ENCODE measurements around the gene SMARCC2. TPM values are rescaled to one million over a fixed set of nuclear protein-coding genes. Genes with fewer than 3 reads are reported as not detected.
A peak's percentile ranks its signal among the peaks of the same experiment; 100 is the strongest.

SMARCC2 gene
- 27.6 TPM for total RNA-seq

DNA sequence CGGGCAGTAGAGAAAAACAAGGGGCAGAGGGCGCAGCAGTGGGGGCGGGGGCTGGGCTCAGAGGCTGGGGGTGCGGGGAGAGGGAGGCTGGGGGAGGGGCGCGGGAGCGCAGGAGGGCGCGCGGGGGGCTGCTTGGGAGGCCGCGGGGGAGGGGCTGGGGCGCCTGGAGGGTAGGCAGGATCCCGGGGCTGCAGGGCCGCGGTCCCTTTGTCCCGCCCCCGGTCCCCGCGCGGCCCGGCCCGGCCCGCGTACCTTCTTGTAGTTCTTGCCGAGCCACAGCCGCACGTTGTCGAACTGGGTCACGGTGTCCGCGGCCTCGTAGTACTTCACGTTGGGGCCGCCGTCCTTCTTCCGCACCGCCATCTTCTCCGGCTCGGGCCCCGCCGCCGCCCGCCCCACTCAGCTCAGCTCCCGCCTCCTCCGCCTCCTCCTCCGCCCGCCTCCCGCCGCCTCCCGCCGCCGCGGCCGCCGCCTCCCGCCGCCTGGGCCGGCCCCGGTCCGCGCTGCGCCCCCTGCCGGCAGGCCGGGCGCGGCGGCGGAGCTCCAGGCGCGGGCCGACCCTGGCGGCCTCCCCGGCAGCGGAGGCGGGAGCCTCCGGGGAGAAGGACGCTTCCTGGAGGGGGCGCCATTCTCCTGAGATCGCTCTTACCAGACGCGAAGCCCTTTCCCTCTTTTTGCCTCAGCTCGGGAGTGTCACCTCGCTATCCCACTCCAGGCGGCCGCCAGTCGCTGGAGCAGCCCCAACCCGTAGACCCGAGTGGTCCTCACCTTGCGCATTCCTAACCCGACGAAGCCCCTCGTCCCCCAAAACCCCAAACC is at the start of gene SMARCC2:
Gene SMARCC2, minus strand, starts transcription at position 385 of the 819 bp plus-strand sequence. Its CDS starts 22 bp downstream, at position 363.
- DNase-seq (ENCODE audit: low spot score) (peak; percentile 88), ATAC-seq (peak; percentile 91)

DNA sequence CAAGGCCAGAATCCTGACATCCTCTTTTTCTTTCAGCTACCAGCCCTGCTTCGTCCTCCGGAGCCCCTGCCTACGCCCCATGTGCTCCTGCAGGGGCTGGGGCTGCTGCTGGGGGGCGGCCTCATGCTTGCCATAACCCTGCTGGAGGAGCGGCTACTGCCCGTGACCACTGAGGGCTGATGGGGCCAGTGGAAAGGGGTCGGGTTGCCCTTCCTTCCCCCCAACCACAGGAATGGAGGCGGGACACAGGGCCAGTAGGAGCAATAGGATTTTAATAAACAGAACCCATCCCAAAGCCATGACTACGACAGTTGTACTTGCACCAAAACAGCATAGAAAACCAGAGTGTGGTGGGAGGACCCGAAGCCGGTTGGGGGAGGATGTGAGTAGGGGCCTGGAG is 48.3 kb upstream of the SMARCC2 start:
- no peak for ATAC-seq
- DNase-seq (ENCODE audit: low spot score) = no peak

DNA sequence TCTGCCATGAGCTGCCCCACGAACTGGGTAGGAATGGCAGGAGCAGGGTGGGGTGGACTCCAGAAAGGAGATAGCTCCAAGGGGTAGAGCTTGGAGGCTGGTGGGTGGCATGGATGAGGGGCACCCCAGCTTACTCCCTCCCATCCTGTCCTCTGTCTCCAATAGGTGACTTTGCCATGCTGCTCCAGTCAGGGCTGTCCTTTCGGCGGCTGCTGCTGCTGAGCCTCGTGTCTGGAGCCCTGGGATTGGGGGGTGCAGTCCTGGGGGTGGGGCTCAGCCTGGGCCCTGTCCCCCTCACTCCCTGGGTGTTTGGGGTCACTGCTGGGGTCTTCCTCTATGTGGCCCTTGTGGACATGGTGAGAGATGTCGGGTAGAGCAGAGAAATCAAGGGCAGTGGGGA is 47.7 kb upstream of the SMARCC2 start:
- DNase-seq (ENCODE audit: low spot score) (no peak), ATAC-seq (no peak)

DNA sequence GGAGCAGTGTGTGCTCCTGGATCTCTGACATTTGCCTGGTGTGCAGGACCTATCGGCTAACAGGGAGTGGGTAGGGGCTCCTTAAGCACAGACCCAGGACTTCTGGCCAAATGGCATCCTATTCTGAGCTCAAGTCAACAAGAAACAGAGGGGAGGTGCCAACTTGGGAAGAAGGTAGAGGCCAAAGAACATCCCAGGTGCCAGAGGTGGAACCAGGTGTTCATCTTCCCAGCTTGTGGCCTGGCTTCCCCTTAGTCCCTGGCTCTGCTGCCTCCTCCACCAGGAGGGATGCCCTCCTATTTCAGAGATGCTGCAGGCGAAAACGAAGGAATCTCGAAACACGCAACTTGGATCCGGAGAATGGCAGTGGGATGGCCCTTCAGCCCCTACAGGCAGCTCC is 46.8 kb upstream of the SMARCC2 start:
- no peak for ATAC-seq
- no peak for DNase-seq (ENCODE audit: low spot score)

DNA sequence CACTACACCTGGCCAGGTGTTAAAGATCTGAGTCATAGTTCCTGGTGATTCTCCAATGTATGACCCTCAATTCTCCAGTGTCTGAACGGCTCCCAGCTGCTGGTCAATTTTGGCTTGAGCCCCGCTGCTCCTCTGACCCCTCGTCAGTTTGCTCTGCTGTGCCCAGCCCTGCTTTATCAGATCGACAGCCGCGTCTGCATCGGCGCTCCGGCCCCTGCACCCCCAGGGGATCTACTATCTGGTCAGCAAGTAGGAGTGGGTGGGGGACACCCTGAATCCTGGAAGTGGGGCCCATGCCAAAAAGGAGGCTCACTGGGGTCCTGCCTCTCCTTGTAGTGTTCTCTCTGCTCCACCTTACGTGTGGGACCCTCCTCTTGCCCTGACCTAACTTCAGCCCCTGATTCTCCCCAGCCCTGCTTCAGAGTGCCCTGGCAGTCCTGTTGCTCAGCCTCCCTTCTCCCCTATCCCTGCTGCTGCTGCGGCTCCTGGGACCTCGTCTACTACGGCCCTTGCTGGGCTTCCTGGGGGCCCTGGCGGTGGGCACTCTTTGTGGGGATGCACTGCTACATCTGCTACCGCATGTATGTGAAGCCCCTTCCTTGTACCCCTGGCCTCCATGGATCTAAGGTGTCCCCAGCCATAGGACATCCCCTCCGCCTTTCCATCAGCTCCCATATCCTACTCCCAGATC is 45.6 kb upstream of the SMARCC2 start:
- ATAC-seq (peak; percentile 3), DNase-seq (ENCODE audit: low spot score) (no peak)

DNA sequence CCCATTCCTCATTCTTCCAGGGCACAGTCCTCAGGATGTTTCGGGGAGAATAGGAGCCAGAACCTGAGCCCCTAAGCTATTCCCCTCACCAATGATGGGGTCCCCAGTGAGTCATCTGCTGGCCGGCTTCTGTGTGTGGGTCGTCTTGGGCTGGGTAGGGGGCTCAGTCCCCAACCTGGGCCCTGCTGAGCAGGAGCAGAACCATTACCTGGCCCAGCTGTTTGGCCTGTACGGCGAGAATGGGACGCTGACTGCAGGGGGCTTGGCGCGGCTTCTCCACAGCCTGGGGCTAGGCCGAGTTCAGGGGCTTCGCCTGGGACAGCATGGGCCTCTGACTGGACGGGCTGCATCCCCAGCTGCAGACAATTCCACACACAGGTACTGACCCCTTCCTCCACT is 41.9 kb upstream of the SMARCC2 start:
- no peak for DNase-seq (ENCODE audit: low spot score)
- ATAC-seq = no peak

DNA sequence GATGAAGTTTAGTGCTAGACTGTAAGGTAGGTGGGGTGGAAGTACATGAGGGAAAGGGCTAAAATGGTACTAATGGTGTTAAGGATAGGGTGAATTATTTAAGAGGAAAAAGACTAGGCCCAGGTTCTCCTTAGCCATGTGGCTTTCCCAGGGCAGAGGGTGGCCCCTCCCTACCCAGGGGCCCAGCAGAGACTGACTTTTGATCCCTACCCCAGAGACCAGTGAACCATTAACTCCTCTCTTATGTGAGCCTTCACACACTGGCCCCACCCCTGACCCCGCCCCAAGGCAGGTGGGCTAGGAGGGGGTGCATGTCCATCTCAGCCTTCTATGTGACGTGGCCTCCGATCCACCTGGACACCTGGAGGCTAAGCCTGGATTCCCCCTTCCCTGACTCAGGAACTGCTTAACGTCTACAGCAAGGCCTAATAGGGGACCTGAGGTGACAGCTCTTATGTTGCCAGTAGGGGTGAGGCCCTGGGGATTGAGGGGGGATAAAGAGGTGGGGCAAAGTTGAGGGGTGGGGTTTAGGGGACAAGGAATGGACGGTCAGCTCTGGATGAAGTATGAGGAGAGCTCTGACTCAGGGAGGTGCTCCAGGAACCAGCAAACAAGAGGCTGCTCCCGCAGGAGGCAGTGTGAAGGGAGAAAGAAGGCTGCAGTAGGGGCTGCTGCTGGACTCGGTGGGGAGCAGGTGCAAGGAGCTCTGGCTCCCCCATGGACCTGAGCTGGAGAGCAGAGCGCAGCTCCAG is 41.3 kb upstream of the SMARCC2 start:
- DNase-seq (ENCODE audit: low spot score) (peak; percentile 89), ATAC-seq (peak; percentile 95)

DNA sequence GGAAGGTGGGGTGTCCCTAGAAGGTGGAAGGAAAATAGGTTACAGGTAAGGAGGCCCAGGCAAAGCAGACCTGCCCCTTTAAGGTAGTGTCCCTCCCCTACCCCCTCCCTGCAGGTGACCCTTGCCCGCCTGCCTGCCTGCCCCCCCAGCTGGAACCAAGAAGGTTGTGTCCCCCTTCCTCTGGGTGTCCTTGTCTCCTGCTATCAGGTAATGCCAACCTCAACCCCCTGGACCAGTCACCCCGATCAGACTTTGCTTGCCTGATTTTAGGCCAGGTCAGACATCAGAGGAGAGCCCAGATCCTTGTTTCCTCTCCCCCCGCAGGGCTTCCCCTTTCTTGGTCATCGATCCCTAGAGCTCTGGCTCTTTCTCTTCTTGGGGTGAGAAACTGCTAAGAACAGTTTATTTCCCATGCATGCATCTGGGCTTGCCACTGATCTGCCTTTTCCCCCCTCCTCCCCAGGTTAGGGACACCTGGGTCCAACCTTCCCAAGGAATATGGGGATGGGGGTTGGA is 40.7 kb upstream of the SMARCC2 start, which contains the start of gene SLC39A5:
Gene SLC39A5, plus strand, starts transcription at position 136 of the 516 bp plus-strand sequence. CDS start 1,224 bp downstream, outside the sequence.
- ATAC-seq (peak; percentile 68), DNase-seq (ENCODE audit: low spot score) (no peak)

DNA sequence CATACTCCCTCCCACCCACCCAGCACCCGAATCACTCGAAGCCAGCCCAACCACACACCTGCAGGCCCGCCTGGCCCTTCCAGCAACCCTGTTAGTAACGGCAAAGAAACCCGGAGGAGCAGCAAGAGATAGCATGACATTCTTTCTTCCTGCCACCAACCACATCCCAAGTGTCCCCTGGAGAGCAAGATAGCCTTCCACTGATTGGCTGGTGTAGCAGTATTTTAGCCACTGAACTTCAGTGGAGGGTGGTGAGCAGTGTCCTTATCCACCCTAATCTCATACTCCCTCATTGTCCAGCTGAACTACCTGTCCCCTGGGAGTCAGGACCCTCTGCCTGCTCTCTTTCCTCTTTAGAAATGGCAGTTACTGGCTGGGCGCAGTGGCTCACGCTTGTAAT is 39.8 kb upstream of the SMARCC2 start:
- no peak for ATAC-seq
- DNase-seq (ENCODE audit: low spot score) = no peak

DNA sequence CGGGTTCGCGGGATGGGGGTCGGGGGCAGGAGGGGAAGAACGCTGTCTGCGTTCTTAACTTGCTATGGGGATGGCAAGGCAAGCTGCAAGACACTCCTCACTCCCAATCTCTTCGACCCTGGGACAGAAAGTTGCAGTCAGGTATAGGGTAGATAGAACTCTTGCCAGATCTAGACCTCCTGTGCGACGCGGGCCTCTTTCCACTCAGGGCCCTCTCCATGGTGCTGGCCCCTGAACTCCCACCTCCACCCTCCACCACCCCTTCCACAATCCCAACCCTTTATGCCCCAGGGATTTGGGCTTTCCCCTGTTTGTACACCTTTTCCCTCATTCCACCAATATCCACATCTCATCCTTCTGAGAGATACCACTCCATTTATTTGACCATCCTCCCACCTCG is 35.7 kb upstream of the SMARCC2 start:
- ATAC-seq (no peak), DNase-seq (ENCODE audit: low spot score) (no peak)

DNA sequence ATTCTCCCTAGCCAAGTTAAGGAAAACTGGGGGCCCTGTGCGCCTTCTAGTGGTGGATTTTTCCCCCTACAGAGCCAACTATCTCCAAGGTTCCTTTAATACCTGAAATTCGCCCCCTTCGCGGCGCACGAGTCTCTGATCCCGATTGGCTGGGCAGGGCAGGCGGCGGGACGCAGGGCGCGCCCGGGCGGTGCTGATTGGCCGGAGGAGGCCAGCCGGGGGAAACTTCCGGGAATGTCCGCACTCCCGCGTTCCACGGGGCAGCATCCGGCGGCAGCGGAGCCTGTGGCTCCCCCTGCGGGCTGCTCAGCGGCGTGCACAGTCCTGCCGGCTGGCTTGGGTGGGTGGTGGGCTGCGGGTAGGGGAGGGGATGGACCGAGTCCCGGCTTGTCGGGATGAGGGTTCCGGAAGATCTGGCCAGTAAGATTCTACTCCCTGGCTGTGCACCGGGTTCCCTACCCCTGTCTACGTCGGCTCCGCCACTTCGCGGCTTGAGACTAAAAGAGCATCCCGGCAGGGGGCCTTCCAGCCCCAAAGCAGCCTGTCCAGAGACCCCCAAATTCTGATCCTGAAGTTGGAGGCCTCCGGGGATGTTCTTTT is 34.9 kb upstream of the SMARCC2 start, which contains the start of gene NABP2:
Gene NABP2, plus strand, starts transcription at position 241 of the 600 bp plus-strand sequence. CDS start 515 bp downstream, outside the sequence.
- DNase-seq (ENCODE audit: low spot score) (peak; percentile 98), ATAC-seq (peak; percentile 83)

DNA sequence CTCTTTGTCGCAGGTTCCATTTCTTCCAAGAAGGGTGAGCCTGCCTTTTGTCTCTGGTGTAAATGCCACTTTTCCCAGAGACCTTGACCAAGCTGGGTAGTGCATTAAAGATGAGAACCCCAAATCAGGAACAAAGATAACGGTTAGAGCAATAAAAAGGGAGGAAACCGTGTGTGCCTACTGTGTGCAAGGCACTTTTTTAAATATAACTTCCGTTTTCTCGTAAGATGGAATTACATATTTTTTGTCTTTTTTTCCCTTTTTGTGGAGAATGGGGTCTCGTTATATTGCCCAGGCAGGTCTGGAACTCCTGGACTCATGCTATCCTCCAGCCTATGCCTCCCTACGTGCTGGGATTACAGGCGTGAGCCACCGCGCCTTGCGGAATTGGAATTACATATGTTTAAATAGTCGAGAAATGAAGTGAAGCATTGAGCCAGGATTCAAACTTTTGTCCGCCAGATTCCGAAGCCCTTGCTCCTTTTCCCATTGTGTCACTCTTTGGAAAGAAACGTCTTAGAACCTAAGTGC is 34.4 kb upstream of the SMARCC2 start:
- no peak for DNase-seq (ENCODE audit: low spot score)

DNA sequence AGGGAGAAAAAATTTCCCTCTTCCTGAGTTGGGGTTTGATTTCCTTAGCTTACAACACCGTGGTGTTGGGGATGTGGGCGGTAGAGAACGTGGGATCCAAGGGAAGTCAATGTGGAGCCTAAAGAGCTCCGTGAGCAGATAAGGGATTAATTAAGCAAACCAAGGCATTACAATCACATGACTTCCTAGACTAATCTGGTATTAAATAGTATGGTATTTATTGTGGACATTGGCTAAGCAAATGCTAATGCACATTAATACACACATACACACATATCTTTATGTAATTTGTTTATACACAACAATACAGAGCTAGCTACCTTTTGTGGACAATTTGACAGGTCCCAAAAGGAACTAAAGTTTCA is 33.2 kb upstream of the SMARCC2 start:
- no peak for DNase-seq (ENCODE audit: low spot score)
- no peak for ATAC-seq

More for the DNA sequence above, 34.4 kb upstream of the SMARCC2 start:
- ATAC-seq = no peak

DNA sequence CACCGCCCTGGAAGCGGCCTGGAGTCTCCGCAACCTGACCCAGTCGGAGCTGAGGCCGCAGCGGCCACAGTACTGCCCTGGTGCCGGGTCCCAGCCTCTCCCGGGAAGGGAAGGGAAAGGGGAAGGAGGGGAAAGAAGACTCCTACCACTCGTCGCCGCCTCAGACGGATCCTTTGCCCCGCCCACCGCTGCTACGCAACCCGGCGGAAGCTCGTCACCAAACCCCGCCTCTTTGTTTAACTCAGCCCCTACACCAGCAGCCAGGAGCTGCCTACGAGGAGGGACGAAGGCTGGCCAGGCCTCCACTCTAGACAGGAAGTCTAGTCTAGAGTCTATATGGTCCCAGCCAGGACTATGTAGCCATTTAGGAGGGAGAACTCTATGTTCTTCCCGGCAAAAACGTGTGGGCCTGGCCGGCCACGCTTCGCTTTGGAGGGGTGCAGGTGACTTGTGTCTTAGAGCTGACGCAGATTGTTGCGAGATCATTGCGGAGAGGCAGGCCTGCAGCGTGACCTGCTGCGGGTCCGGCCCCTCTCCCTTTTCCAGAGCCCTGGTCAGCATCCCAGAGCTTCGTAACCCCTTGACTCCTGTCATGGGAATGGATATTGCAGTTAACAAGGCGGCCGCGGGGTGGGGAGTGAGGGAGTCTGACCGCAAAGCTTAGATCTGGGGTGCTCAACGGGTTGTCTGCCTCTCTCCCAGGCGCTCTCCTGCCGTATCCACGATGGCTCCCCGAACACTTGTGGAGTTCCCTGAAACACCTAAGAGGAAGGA is 32.7 kb upstream of the SMARCC2 start, which contains the start of gene RNF41:
Gene RNF41, minus strand, starts transcription at position 166 of the 774 bp plus-strand sequence. CDS start 7,875 bp downstream, outside the sequence.
- peak; percentile 97 for DNase-seq (ENCODE audit: low spot score)
- ATAC-seq = peak; percentile 86

DNA sequence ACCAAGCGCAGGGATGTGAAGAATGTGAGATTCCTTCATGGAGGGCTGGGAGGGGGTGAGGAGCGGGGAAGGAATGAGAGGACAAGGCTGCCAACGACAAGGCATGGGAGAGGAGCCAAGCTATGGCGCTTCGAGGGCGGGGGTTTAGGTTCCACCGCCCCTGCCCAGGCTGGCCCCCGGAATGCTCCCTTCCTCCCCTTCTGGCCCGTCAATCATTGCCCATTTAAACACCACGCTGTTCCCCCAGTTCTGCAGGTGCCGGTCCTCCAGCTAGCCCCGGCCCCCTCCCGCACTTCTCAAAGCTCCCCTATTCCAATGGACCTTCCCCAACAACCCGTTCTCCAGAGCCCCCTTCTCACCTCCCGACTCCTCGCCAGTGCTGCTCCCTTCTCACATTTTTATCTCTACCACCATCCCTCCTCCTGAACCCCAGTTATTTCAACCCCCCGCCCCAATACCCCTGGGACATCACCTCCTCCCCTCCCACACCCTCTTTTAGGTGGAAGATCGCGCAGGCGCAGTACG is 32.0 kb upstream of the SMARCC2 start:
- DNase-seq (ENCODE audit: low spot score) (no peak), ATAC-seq (no peak)

DNA sequence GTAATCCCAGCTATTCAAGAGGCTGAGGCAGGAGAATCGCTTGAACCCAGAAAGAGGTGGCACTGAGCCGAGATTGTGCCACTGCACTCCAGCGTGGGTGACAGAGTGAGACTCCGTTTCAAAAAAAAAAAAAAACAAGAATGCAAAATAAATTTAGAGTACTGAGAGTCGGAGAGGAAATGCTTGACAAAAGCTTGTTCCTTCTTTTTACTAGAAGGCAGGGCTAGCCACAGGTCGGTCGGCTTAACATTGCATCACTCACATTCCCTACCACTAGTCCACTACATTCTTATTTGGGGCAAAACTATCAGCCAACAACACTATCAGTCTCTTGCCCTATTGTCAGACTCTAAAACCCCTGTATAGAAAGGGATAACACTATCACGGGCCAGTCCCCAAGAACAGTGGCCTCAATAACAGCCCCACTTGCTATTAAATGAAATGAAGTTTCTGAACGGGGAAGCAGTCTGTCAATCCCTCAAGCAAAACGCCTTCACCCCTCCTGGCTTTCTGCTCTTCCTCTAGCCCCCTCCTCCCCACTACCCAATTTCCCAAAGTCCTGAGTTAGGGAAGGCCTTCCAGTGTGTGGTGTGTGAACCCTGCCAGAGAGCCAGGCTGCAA is 31.4 kb upstream of the SMARCC2 start:
- ATAC-seq (no peak), DNase-seq (ENCODE audit: low spot score) (no peak)

DNA sequence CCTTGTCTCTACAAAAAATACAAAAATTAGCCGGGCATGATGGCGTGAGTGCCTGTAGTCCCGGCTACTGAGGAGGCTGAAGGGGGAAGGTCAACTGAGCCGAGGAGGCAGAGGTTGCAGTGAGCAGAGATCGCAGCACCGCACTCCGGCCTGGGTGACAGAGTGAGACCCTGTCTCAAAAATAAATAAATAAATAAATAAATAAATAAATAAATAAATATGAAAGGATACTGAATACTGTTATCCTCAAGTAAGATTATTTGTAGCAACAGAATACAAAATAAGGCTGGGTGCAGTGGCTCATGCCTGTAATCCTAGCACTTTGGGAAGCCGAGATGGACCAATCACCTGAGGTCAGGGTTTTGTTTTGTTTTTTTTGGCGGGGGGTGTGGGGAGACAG is 30.6 kb upstream of the SMARCC2 start:
- DNase-seq (ENCODE audit: low spot score) (no peak), ATAC-seq (no peak)

DNA sequence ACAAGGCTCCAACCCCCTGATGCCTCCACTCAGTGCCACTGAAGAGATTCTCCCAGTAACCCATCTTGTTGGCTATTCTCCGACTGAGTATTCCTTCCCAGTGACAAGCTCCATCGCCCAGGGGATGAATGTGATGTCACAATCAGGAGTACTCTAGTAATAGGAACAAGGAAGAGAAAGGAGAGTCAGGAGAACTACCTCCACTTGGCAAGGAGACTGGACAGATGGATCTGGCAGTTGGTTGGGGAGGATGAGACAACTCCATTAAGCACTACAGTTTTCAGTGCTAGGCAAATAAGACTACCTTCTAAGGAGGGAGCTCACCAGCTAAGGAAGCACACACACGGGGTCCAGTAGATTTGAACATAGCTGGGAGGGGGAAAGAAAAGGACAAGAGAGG is 27.2 kb upstream of the SMARCC2 start:
- DNase-seq (ENCODE audit: low spot score) (no peak), ATAC-seq (no peak)

DNA sequence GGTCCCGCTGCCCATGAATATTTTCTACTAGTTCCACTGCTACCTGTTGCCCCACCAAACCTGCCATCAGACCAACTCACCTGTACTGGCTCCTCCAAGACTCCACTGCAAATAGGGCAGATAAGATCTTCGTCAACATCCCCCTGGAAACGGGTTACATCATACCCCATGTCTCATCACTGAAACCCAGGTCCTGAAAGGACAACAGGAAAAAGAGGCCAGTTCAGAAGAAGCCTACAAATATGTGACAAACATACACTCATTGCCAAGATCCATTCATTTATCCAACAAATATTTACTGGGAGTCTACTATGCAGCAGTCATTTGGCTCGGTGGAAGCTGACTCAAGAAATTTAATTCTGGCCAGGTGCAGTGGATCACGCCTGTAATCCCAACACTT is 24.6 kb upstream of the SMARCC2 start:
- DNase-seq (ENCODE audit: low spot score) (no peak), ATAC-seq (no peak)
